ENCODE measurements around the gene P2RX2. TPM values are rescaled to one million over a fixed set of nuclear protein-coding genes. Genes with fewer than 3 reads are reported as not detected.
A peak's percentile ranks its signal among the peaks of the same experiment; 100 is the strongest.

P2RX2 gene
- total and polyA plus RNA-seq, 5 donors = not detected

GRCh38 chr12:132633901-132634300 is 15.3 kb downstream of the P2RX2 start:
- 81% methylated on average over 10 of the region's 10 CpGs for WGBS
- no peak overlapping the region for H3K27ac ChIP-seq (ENCODE audit: low read length)
- intact Hi-C loops (cut with DNase I) = no loop called here

GRCh38 chr12:132634411-132634990 is 15.9 kb downstream of the P2RX2 start:
- intact Hi-C loops (cut with DNase I) = no loop called here
- WGBS = 94% methylated on average over 21 of the region's 21 CpGs
- H3K4me3 ChIP-seq (ENCODE audit: low read length) = no peak overlapping the region
- no peak overlapping the region for H3K27ac ChIP-seq (ENCODE audit: low read length)
- no peak for ATAC-seq
- H3K4me1 ChIP-seq (ENCODE audit: control insufficient read depth, insufficient read depth, low read length) = no peaks in the 10 kb centered on the region
- H3K27me3 ChIP-seq (ENCODE audit: control insufficient read depth, insufficient read depth) = no peaks in the 10 kb centered on the region
- DNase-seq = no peak
- no peaks in the 10 kb centered on the region for H3K9me3 ChIP-seq (ENCODE audit: control insufficient read depth, low read length)

More at GRCh38 chr12:132633901-132634300, 15.3 kb downstream of the P2RX2 start:
- Histone ChIP-seq H3K4me1 (ENCODE audit: control insufficient read depth, insufficient read depth, low read length) (no peaks in the 10 kb centered on the region), H3K9me3 (ENCODE audit: control insufficient read depth, low read length) (no peaks in the 10 kb centered on the region), H3K4me3 (ENCODE audit: low read length) (no peak overlapping the region), H3K27me3 (ENCODE audit: control insufficient read depth, insufficient read depth) (no peaks in the 10 kb centered on the region)
- ATAC-seq = no peak
- DNase-seq = peak in 1 of 3 donors; percentile 19

GRCh38 chr12:132635076-132635955 is 16.7 kb downstream of the P2RX2 start:
- WGBS = 97% methylated on average over 29 of the region's 29 CpGs
- DNase-seq = peak in 1 of 3 donors; percentile 45
- Histone ChIP-seq H3K27me3 (ENCODE audit: control insufficient read depth, insufficient read depth) (no peaks in the 10 kb centered on the region), H3K9me3 (ENCODE audit: control insufficient read depth, low read length) (no peaks in the 10 kb centered on the region), H3K27ac (ENCODE audit: low read length) (no peak overlapping the region), H3K4me3 (ENCODE audit: low read length) (no peak overlapping the region), H3K4me1 (ENCODE audit: control insufficient read depth, insufficient read depth, low read length) (no peaks in the 10 kb centered on the region)
- no peak for ATAC-seq
- intact Hi-C loops (cut with DNase I) = no loop called here

GRCh38 chr12:132637811-132638210 is 19.2 kb downstream of the P2RX2 start:
- intact Hi-C loops (cut with DNase I) = no loop called here
- H3K27me3 ChIP-seq (ENCODE audit: control insufficient read depth, insufficient read depth) = no peaks in the 10 kb centered on the region
- DNase-seq (no peak), ATAC-seq (no peak)
- WGBS = 94% methylated on average over 18 of the region's 18 CpGs
- H3K27ac ChIP-seq (ENCODE audit: low read length) = no peak overlapping the region
- H3K9me3 ChIP-seq (ENCODE audit: control insufficient read depth, low read length) = no peaks in the 10 kb centered on the region
- H3K4me1 ChIP-seq (ENCODE audit: control insufficient read depth, insufficient read depth, low read length) = no peaks in the 10 kb centered on the region
- no peak overlapping the region for H3K4me3 ChIP-seq (ENCODE audit: low read length)

GRCh38 chr12:132638541-132639408 is 20.2 kb downstream of the P2RX2 start:
- DNase-seq (no peak), ATAC-seq (peak; percentile 20 to 39)
- no peak overlapping the region for H3K27ac ChIP-seq (ENCODE audit: low read length)
- H3K4me3 ChIP-seq (ENCODE audit: low read length) = no peak overlapping the region
- WGBS = 77% methylated on average over 25 of the region's 25 CpGs
- no peaks in the 10 kb centered on the region for H3K9me3 ChIP-seq (ENCODE audit: control insufficient read depth, low read length)
- intact Hi-C loops (cut with DNase I) = no loop called here
- H3K4me1 ChIP-seq (ENCODE audit: control insufficient read depth, insufficient read depth, low read length) = no peaks in the 10 kb centered on the region
- no peaks in the 10 kb centered on the region for H3K27me3 ChIP-seq (ENCODE audit: control insufficient read depth, insufficient read depth)

GRCh38 chr12:132639956-132640520 is 21.5 kb downstream of the P2RX2 start:
- DNase-seq (peak in 1 of 3 donors; percentile 30), ATAC-seq (no peak)
- Histone ChIP-seq H3K4me3 (ENCODE audit: low read length) (no peak overlapping the region), H3K9me3 (ENCODE audit: control insufficient read depth, low read length) (no peaks in the 10 kb centered on the region), H3K27me3 (ENCODE audit: control insufficient read depth, insufficient read depth) (no peaks in the 10 kb centered on the region), H3K27ac (ENCODE audit: low read length) (no peak overlapping the region), H3K4me1 (ENCODE audit: control insufficient read depth, insufficient read depth, low read length) (no peaks in the 10 kb centered on the region)
- 91% methylated on average over 12 of the region's 12 CpGs for WGBS
- intact Hi-C loops (cut with DNase I) = no loop called here

GRCh38 chr12:132640936-132641335 is 22.4 kb downstream of the P2RX2 start:
- DNase-seq (no peak), ATAC-seq (no peak)
- H3K4me3 ChIP-seq (ENCODE audit: low read length) = no peak overlapping the region
- WGBS = 89% methylated on average over 10 of the region's 10 CpGs
- H3K9me3 ChIP-seq (ENCODE audit: control insufficient read depth, low read length) = no peaks in the 10 kb centered on the region
- H3K4me1 ChIP-seq (ENCODE audit: control insufficient read depth, insufficient read depth, low read length) = no peaks in the 10 kb centered on the region
- H3K27me3 ChIP-seq (ENCODE audit: control insufficient read depth, insufficient read depth) = no peaks in the 10 kb centered on the region
- H3K27ac ChIP-seq (ENCODE audit: low read length) = no peak overlapping the region
- intact Hi-C loops (cut with DNase I) = no loop called here

- intact Hi-C loops (cut with DNase I) = no loop called here
- WGBS = 96% methylated on average over 28 of the region's 28 CpGs
- ATAC-seq = no peak
Observed at GRCh38 chr12:132641811-132642650, 23.5 kb downstream of the P2RX2 start.

GRCh38 chr12:132642846-132643835 is 24.6 kb downstream of the P2RX2 start:
- ATAC-seq = no peak
- Histone ChIP-seq H3K4me1 (ENCODE audit: control insufficient read depth, insufficient read depth, low read length) (no peaks in the 10 kb centered on the region), H3K27me3 (ENCODE audit: control insufficient read depth, insufficient read depth) (no peaks in the 10 kb centered on the region), H3K27ac (ENCODE audit: low read length) (no peak overlapping the region), H3K4me3 (ENCODE audit: low read length) (no peak overlapping the region), H3K9me3 (ENCODE audit: control insufficient read depth, low read length) (no peaks in the 10 kb centered on the region)
- no peak for DNase-seq
- 95% methylated on average over 30 of the region's 30 CpGs for WGBS
- intact Hi-C loops (cut with DNase I) = no loop called here

More at GRCh38 chr12:132641811-132642650, 23.5 kb downstream of the P2RX2 start:
- H3K27ac ChIP-seq (ENCODE audit: low read length) = no peak overlapping the region
- H3K27me3 ChIP-seq (ENCODE audit: control insufficient read depth, insufficient read depth) = no peaks in the 10 kb centered on the region
- H3K4me3 ChIP-seq (ENCODE audit: low read length) = no peak overlapping the region
- no peaks in the 10 kb centered on the region for H3K4me1 ChIP-seq (ENCODE audit: control insufficient read depth, insufficient read depth, low read length)
- DNase-seq = peak in 1 of 3 donors; percentile 43
- no peaks in the 10 kb centered on the region for H3K9me3 ChIP-seq (ENCODE audit: control insufficient read depth, low read length)

Data from right cardiac atrium (tissue), 5 donors.